GM18526 (cell line): ENCODE measurements around the gene CRYBG1.

Source experiments
- POLR2A ChIP-seq: IDR thresholded peaks from 3 replicates; pipeline ENCODE4 v1.6.1; 2011; ENCODE audit not compliant: insufficient read length; ENCODE audit errors: extremely low read depth

CRYBG1 gene, protein sequence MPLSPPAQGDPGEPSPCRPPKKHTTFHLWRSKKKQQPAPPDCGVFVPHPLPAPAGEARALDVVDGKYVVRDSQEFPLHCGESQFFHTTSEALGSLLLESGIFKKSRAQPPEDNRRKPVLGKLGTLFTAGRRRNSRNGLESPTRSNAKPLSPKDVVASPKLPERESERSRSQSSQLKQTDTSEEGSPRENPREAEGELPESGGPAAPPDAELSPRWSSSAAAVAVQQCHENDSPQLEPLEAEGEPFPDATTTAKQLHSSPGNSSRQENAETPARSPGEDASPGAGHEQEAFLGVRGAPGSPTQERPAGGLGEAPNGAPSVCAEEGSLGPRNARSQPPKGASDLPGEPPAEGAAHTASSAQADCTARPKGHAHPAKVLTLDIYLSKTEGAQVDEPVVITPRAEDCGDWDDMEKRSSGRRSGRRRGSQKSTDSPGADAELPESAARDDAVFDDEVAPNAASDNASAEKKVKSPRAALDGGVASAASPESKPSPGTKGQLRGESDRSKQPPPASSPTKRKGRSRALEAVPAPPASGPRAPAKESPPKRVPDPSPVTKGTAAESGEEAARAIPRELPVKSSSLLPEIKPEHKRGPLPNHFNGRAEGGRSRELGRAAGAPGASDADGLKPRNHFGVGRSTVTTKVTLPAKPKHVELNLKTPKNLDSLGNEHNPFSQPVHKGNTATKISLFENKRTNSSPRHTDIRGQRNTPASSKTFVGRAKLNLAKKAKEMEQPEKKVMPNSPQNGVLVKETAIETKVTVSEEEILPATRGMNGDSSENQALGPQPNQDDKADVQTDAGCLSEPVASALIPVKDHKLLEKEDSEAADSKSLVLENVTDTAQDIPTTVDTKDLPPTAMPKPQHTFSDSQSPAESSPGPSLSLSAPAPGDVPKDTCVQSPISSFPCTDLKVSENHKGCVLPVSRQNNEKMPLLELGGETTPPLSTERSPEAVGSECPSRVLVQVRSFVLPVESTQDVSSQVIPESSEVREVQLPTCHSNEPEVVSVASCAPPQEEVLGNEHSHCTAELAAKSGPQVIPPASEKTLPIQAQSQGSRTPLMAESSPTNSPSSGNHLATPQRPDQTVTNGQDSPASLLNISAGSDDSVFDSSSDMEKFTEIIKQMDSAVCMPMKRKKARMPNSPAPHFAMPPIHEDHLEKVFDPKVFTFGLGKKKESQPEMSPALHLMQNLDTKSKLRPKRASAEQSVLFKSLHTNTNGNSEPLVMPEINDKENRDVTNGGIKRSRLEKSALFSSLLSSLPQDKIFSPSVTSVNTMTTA (N-terminal part only)

DNA sequence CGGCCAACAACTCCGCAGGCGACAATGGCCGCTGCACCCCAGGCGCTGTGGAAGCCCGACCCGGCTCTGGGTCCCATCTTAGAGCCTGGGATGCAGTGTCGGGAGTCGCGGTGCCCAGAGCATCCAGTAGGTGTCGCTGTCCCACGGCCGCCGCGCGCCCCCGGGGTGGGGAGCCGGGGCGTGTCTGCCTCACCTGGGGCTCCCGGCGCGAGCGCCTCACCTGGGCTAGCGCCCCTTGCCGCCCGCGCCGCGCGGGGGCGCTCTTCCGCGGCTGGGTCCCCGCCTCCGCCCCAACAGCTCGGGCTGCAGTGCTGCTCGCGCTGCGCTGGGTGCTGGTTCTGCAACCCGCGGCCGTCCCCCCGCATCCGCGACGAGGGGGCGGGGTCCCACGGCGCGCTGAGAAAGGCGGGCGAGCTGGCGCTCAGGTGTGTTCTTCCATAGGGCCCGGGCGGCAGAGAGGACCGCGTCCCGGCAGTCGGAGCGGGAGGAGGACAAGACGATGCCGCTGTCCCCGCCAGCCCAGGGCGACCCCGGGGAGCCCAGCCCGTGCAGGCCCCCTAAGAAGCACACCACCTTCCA is at the start of gene CRYBG1:
Gene CRYBG1 (plus strand): TSS at position 308 of the 579 bp plus-strand sequence. CDS start 192 bp downstream, at position 500.
- no peak for TF ChIP-seq POLR2A

DNA sequence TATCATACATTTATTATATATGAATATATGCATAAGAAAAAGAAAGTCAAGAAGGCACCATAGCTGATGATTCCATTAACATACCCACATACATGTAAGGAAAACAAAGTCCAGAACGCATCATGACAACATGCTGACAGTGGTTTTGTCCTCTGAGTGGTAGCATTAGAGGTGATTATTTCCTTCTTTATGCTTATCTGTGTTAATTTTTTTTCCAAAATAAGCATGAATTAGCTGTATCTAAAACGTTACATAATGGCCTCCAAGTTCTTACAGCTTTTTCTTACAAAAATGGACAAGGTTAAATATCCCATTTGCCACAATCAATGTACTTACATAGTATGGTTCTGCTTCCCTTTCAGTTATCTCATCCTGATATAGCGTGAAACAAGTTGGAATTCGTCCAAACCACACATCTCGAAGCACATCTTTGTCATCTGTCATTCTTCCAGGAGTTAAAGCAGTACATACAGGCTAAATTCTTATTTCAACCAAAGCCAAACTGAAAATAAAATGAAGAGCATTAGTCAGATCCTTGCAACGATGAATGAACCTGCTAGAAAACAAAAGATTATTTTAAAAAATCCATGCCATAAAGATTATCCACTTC is 44.6 kb upstream of the CRYBG1 start:
- TF ChIP-seq POLR2A = no peak

DNA sequence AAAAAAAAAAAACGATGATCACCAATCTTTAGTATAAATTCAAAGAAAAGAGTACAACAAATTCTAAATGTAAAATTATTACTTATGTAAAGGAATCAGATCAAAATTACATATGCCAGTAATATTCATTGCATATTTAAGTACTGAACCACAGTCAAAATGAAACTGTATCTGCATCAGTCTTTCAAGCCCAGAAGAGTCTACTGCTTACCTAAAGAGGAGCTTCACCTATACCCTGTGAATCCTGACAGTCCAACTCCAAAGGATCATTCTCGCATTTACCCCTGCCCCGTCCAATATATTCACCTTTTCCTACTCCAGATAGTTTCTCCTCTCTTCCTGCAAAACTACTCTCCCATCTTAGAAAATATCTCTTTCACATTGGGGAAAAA is 44.1 kb upstream of the CRYBG1 start:
- TF ChIP-seq POLR2A = no peak

DNA sequence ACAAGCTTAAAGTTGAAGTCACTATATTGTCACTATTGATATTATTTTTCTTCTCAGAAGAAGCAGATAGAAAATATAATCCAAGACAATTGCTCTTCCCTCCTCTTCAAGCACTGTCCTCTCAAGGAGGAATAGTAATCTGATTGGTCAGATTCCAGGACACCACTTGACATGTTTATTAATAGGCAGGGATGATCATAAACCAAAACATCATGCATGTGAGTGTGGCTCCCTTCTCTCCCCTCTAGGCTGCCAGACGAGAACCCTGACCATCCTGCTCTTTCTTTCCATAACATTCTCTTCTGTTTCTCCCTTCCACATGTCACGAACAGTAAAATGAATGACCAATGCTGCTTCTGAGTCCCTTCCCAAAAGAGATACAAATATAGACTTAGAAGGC is 42.5 kb upstream of the CRYBG1 start:
- TF ChIP-seq POLR2A = no peak

DNA sequence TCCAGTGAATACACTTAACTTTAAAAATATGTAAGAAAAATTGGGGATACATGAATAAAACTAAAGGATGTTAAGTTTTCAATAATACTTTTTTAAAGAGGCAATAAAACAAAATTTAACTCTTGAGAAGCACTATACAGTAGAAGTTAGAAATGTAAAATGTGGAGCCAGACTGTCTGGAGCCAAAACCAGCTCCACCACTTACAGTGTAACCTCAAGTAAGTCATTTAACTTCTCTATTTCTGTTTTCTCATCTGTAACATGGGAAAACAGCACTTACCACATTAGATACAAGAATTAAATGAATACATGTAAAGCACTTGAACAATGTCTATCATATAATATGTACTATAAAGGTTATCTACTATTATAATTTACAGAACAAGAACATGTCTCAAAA is 41.7 kb upstream of the CRYBG1 start:
- TF ChIP-seq POLR2A = no peak

DNA sequence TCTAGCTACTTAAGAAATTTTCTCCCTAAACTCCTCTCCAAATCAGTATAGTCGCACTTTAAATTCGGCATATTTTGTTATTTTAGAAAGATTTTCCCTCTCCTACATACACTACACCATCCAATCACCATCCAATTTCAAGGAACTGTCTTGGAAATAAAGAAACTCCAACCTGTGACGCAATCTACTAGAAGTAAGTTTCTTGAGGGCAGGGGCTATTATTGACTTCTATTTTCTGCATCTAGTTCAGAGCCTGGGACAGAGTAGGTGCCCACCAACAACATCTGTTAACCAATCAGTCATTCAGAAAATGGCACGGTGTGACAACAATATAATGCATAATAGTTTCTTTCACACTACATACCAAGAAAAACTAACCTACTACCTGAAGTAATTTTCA is 38.6 kb upstream of the CRYBG1 start:
- TF ChIP-seq POLR2A = no peak

DNA sequence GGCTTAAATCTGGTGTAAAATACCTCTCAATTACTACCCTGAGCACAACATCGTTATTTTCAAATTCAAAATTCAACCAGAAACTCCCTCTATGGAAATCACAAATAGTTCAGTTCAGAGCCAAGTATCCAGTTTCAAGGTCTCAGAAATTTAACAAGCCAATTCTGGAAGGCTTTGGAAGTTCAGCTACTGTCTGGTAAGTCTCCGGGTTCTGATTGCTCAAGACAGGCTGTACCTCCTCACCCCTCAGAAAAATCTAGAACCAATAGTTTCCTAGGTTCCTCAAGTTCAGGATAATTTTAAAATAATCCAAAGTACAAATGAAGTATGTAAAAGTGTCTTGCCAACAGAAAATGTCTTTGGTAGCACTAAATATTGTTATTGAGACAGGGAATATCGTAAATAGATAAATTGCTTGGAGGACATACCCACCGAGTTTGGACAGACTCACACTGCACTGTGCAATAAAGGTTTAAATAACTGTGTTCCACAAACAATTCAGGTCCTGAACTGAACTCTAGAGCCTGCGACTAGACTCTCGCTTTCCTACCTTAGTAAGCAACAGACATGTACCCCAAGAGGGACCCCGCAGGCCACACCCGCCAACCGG is 35.7 kb upstream of the CRYBG1 start:
- TF ChIP-seq POLR2A = no peak

DNA sequence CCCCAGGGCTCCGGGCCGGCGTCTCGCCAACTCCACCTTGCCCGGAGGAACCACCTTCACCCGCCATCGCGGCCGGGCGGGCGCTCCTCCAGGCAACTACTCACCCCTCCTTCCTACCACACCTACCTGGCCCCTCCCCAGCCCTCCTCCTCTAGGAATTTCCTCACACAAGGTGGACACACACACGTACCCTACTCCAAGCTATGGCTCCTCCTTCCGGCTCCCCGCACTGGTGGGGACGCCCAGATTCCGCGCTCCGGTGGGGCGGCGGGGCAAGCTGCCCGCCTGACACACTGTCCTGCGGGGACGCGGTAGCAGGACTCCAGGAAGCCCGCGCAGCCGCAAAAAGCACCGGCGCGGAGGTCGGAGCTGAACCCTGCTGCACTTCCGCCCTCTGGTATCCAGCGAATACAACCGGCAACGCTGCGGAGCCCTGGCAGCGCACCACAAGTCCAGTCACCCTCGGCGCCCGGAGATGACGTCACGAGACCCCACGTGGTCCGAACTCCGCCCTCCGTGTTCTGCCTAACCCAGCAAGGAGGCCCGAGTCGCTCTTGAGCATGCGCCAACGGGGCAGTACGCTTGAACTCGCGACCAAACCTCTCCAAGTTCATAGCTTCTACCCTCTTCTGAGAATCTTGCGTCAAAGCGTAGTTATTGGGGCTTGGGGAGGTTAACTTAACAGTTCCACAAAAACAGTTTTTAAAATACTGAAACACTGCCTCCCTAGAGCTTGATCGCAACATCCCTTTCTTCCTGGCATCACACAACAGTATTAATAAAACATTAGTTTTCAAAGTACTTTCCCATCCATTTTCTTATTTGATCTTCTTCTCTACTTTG is 35.0 kb upstream of the CRYBG1 start, which contains the start of gene ATG5:
Gene ATG5 (minus strand): TSS at position 425 of the 843 bp plus-strand sequence. CDS start 9,552 bp downstream, outside the sequence.
- peak; percentile 83 for TF ChIP-seq POLR2A

DNA sequence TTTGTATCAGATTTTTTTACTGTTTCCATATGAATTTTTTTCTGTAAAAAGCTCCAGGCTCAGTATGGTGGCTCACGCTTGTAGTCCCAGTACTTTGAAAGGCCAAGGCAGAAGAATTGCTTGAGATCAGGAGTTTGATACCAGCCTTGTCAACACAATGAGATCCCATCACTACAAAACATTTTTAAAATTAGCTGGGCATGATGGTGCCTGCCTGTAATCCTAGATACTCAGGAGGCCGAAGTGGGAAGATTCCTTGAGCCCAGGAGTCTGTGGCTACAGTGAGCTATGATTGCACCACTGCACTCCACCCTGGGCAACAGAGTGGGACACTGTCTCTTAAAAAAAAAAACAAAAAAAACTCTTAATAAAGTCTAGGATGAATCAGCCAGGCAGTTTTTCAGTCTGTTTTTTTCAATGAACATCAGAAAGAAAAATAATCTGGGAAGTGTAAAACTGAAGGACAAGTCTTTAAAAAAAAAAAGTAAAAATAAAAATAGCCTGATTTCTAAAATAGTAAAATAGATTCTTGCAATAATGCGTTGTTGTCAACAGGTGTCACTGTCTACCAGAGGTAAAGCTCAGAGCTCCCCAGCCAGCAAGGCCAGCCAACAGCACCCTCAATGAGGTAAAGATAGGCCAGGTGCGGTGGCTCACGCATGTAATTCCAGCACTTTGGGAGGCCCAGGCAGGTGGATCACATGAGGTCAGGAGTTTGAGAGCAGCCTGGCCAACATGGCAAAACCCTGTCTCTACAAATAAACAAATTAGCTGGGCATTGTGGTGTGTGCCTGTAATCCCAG is 25.7 kb upstream of the CRYBG1 start:
- no peak for TF ChIP-seq POLR2A

DNA sequence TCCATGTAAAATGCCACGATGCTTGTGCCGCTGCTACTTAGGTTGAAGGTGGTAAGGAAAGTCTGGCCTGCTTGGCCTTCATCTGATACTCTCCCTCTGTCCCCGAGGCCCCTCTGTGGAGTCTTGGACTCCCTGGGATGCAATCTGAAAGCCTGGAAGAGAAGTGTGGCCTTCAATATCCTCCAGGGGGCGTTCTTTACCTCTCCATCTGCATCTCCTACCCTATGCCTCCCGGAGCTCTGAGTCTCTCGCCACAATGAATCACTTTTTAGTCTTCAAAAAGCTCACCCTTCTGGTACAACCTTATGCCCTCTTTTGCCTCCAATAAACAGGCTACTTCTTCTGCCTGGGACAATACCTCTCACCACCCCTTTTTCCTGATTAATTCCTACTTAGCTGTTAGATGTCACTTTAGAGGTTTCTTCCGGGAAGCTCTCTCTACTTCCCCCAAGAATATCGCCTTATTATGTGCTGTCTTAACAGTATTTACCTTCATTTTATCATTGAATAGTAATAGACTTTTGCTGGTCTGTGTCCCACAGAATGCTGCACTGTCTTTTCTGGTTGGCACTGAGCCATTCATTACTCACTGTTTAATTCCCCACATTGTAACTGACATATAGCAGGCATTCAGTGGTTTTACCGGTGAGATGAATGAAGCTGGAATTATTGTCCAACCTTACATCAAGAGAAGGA is 21.0 kb upstream of the CRYBG1 start:
- TF ChIP-seq POLR2A = no peak

DNA sequence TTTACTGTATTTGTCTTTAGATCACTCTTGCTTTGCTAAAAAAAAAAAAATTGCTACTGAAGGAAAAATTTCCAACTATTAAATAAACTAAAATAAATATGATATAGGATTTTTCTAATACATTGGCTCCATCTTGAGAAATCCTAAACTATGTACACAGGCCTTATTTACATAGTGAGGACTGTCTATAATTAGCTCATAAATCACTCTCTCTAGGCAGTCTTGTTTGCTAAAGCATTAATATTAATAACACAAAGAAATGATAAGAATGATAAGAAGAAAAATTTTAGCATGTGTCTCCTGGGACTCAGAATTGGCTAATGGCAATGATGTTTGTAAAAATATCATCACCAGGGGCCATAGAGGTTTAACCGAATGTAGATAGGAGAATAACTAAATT is 13.3 kb upstream of the CRYBG1 start:
- TF ChIP-seq POLR2A = no peak

DNA sequence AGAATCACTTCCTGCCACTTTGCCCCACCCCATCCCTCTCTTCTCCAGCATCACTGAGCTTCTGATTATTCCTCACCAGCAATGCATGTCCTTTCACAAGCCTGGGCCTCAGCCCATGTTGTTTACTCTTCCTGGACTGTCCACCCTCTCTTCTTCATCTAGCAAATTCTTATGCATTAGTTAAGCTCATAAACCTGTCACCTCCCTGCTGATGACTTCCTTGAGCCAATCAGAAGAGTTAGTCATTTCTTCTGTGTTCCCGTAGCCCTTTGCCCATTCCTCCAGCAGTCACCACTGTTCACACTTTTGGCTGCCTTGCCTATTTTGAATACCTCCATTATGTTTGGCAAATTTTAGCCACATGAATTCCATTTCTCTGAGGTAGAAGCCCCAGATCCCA is 4.1 kb upstream of the CRYBG1 start:
- TF ChIP-seq POLR2A = no peak
